Measurements from ENCODE around the gene NBEA.

NBEA gene

DNA sequence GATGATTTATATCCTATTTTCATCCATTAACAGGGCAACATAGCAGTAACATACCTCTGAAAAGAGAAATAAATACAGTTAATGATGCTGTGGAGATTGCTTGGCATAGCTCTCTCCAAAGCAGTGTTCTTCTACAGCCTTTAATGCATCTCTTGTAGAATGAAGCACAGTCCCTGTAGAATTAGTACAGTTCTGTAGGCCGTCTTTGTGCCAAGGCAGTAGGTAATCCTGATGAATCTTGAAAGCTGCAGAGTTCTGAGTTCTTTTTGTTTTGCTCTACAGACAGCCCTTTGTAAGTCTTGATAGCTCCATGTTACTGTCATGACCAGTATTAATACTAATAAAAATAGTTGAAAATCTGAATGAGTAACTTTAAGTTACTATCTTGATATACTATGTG, 350.3 kb downstream of the NBEA start:
- DNase-seq, result no peak

DNA sequence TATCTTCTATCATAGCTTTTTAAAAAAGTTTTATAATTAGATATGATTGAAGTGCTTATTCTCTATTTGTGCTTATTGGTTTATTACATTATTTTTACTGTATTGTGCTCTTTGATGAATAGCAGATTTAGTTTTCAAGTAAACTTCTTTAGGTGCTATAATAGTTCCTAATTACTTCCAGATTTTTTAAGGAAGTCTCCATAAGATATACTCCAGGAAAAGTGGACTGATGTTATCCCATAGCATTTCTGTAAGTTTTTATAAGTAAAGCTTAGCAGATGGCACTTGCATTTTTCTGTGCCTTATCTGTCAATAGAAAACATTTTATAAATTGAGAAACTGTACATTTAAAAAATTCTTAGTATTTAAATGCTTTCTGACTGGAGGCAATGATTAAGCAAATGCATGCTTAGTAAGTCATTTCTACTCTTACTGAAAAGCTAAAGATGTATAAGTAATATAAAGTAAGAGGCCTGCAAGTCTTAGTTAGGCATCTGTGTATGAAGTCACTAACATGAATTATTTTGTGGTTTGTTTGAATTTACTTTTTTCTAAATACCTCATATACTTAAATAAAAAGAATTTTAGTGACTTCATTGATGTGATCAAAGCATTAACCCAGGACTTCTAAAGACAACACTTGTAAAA, 351.6 kb downstream of the NBEA start:
- DNase-seq, result no peak

GRCh38 chr13:35309706-35310105, 367.6 kb downstream of the NBEA start:
- DNase-seq, result no peak

DNA sequence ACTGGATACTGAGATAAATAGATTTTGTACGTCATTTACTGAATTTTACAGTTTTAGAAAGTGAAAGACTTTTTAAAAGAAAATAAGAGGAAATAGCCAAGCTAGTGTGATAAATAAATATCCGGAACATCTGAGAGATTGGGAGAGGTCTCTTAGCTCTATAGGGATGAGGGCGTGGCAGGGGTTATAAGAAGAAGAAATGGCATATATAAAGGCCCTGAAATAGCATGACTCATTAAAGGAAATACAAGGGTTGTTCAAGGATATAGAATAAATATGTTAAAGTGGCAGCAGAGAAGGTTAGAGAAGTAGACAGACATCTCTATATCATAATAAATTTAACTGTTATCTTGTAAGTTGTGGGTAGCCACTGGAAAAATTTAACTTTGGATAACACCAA, 390.1 kb downstream of the NBEA start:
- DNase-seq, result no peak

DNA sequence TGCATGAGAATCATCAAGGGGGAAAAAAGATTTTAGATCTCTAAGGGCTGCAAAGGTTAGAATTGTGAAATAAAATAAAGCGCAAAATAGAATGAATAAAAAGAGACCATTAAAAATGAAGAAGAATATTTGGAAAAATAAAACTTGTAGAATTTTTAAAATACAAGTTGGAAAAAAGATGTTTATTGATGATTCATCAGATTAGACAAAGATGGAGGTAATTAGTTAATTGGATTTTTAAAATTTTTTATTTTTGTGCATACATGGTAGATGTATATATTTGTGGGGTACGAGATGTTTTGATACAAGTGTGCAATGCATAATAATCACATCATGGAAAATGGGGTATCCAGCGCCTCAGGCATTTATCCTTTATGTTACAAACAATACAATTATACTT, 391.1 kb downstream of the NBEA start:
- no peak for DNase-seq

DNA sequence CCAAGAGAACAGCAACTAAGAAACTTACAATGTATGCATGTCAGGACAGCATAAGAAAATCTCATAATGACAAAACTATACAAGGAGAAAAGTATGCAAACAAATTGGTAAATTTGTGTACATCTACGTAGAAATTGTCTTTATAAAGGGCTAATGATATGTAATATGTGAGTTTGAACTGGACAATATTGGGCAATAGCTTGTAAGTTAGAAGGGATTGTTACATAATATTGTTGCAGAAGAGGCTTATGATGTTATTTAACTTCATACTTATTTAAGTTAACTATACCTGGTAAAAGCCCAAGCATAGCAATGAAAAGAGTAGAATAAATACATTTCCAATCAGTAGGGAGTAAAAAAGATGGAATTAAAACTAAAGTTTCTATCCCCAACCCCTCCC, 400.4 kb downstream of the NBEA start:
- DNase-seq, result no peak

DNA sequence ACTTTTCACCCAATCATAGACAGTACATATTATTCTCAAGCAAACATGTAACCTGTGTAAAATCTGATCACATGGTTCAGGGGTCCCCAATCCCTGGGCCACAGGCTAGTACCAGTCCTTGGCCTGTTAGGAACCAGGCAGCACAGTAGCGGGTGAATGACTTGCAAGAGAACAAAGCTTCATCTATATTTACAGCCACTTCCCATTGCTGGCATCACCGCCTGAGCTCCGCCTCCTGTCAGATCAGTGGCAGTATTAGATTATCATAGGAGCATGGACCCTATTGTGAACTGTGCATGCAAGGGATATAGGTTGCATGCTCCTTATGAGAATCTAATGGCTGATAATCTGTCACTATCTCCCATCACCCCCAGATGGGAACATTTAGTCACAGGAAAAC, 401.3 kb downstream of the NBEA start:
- no peak for DNase-seq

- DNase-seq, result no peak
Measured at GRCh38 chr13:35345992-35346391, 403.9 kb downstream of the NBEA start.

DNA sequence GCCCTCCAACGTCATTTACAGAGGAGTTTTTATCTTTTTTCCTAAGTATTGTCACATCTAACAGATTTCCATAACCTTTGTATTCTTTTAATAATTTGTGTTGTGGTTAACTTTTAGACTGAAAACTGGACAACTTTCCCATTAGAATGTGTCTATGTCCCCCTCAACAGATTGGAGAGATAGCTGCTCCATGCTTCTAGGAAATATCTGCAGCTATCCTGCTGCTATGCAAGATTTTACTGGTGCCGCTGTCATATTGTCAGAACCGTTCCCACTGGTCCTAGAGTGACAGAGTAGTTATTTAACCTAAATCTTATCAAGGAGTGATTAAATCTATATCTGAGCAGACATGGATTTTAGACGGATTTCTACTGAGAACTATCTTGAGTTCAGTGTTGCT, 404.4 kb downstream of the NBEA start:
- no peak for DNase-seq

DNA sequence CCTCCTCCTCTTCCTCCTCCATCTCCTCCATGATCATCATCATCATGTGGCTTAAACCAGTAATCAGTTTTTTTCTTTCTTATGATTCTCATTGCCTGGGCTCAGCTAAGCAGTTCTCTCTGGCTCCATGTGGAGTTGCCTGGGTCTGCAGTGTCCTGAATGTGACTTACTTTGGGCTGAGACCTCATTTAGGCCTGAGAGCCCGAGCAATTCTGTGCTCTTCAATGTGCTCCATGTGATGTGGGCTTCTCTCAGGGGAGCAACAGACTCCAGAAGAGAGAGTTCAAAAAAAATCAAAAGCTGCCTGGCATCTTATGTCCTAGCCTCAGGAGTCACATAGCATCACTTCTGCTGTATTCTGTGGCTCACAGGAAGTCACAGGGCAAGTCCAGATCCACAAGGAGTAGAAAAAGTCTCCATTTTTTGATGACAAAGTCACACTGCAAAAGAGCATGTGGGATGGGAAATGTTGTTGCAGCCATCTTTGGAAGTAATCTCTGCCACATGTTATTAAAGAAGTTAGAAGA, 405.7 kb downstream of the NBEA start:
- DNase-seq, result no peak

- no peak for DNase-seq
Measured at GRCh38 chr13:35349052-35349451, 407.0 kb downstream of the NBEA start.

GRCh38 chr13:35349673-35350278, 407.7 kb downstream of the NBEA start:
- DNase-seq, result no peak

DNA sequence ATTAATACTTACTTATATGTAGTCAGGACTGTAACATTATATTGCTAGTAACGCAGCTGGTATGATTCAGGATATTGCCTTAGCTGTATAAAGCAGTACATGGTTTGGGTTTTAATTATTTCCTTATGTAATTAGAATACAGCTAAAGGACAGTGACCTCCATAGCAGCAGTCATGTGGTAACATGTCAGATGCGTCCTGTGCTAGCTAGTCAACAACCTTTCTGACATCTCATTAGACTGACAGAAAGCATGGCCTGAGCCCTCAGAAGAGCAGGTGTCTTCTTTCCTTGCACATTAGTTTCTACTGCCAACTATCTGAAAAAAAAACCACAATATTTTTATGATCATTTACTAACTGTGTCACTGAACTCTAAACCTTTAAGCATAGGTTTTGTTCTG, 412.2 kb downstream of the NBEA start:
- no peak for DNase-seq

- DNase-seq, result no peak
Measured at GRCh38 chr13:35354882-35355281, 412.8 kb downstream of the NBEA start.

- DNase-seq, result no peak
Measured at GRCh38 chr13:35356572-35356971, 414.5 kb downstream of the NBEA start.

GRCh38 chr13:35365883-35366282, 423.8 kb downstream of the NBEA start:
- DNase-seq, result no peak

- DNase-seq, result no peak
Measured at GRCh38 chr13:35367586-35367985, 425.5 kb downstream of the NBEA start.

DNA sequence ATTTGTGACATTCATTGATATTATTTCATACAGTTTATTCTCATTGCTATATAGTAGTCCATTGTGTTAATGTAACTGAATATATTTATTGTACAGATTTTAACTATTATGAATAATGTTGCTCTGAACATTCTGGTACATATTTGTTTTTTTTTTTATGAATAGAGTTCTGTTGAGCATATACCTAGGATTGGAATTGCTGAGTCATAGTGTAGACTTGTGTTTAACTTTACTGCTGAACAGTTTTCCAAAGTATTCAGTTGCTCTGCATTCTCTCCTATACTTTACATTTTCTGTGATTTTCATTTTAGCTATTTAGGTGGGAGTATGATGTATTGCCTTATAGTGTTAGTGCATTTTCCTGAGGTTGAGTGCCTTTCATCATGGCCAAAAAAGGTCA, 436.9 kb downstream of the NBEA start:
- no peak for DNase-seq

GRCh38 chr13:35379663-35380062, 437.6 kb downstream of the NBEA start:
- no peak for DNase-seq

- DNase-seq, result no peak
Measured at GRCh38 chr13:35387682-35388250, 445.7 kb downstream of the NBEA start.

- no peak for DNase-seq
Measured at GRCh38 chr13:35388441-35389355, 446.6 kb downstream of the NBEA start.

GRCh38 chr13:35389535-35389934, 447.5 kb downstream of the NBEA start:
- DNase-seq, result no peak

GRCh38 chr13:35392768-35393167, 450.7 kb downstream of the NBEA start:
- no peak for DNase-seq

Measured in SHP77 treated with DMSO at 0.1 percent for 48 hours (cell line).